Kidney (tissue), 14 donors: ENCODE results near the gene TMCO4. TPM values are rescaled to one million over a fixed set of nuclear protein-coding genes. Genes with fewer than 3 reads are reported as not detected.

Source experiments
- DNase-seq, 5 donors: peaks; one replicate each; pipeline ENCODE4 v3.0.0-alpha.2; 2013 to 2020
- FAIRE-seq: peaks from 2 replicates; lab custom pipeline; 2012; peaks lifted over from hg19 to GRCh38; lab: Jason Lieb, UNC
- H3K27ac ChIP-seq, 2 donors: one replicate each; pipeline ENCODE4 v1.7.0; 2013; ENCODE audit warnings: low read depth in 2 of 2, low read length in 2 of 2, inconsistent platforms in 1 of 2
- H3K27me3 ChIP-seq: one replicate; pipeline ENCODE4 v1.7.1; 2013; ENCODE audit warnings: low read length, inconsistent platforms; ENCODE audit not compliant: control insufficient read depth, insufficient read depth
- H3K36me3 ChIP-seq, 3 donors: one replicate each; pipeline versions ENCODE4 v1.7.0 to v1.7.1; 2013; ENCODE audit warnings: low read length in 3 of 3, control low read depth in 1 of 3, inconsistent platforms in 1 of 3; ENCODE audit not compliant: insufficient read depth in 3 of 3, control insufficient read depth in 2 of 3
- H3K4me1 ChIP-seq, 3 donors: one replicate each; pipeline versions ENCODE4 v1.7.0 to v1.7.1; 2013; ENCODE audit warnings: low read length in 3 of 3, inconsistent platforms in 1 of 3, low read depth in 1 of 3; ENCODE audit not compliant: control insufficient read depth in 2 of 3, insufficient read depth in 2 of 3
- H3K4me3 ChIP-seq, 3 donors: one replicate each; pipeline versions ENCODE4 v1.7.0 to v1.8.1; 2013; ENCODE audit warnings: low read length in 3 of 3, control low read depth in 1 of 3, inconsistent platforms in 1 of 3
- H3K9ac ChIP-seq, 3 donors: one replicate each; pipeline versions ENCODE4 v1.7.0 to v1.7.1; 2013; ENCODE audit warnings: low read length in 3 of 3, control low read depth in 1 of 3, inconsistent platforms in 1 of 3
- H3K9me3 ChIP-seq, 3 donors: one replicate each; pipeline versions ENCODE4 v1.7.0 to v1.7.1; 2013; ENCODE audit warnings: low read length in 3 of 3, control low read depth in 1 of 3, inconsistent platforms in 1 of 3; ENCODE audit not compliant: control insufficient read depth in 2 of 3, insufficient read depth in 1 of 3
- intact Hi-C: fragments of 100-400 bp; cut with DNase I; formaldehyde crosslinking; loops from one replicate; pipeline ENCODE4 v1.11.1; 2022
- polyA plus RNA-seq: library from polyadenylated mRNA; stranded (reverse); fragments of 350-450 nt; fragmentation: Illumina TruSeq; extraction: RNeasy Lipid Tissue Mini Kit (QIAGEN cat#74804); gene quantifications from one replicate; pipeline ENCODE4 v1.2.3, GENCODE V29; 2014; ENCODE audit warnings: low read depth, low replicate concordance; ENCODE audit not compliant: insufficient read depth
- total RNA-seq: library from RNA; stranded (reverse); fragmentation: NEBNext Ultra II Directional; extraction: Animal tissue kit (Norgen Biotek cat#: 25700); gene quantifications from one replicate; pipeline ENCODE4 v1.2.1, GENCODE V29; 2021
- TF ChIP-seq, protein P1 (sequence below): IDR thresholded peaks from 3 replicates; pipeline ENCODE4 v1.5.1; 2012; ENCODE audit warnings: mild to moderate bottlenecking, moderate library complexity, borderline replicate concordance; ENCODE audit not compliant: insufficient read depth; ENCODE audit errors: extremely low read depth
- donor health status: control.
- donor health status: control.
- donor health status: control.
- donor health status: control.
- donor health status: control.
- donor health status: DM: yes; HTN: yes; CAD: no.
- donor health status: Normal renal cell carcinoma (clear cell type).

TMCO4 gene
- total and polyA plus RNA-seq, 2 donors from 2014 or later, result 35.0 to 36.5 TPM

DNA sequence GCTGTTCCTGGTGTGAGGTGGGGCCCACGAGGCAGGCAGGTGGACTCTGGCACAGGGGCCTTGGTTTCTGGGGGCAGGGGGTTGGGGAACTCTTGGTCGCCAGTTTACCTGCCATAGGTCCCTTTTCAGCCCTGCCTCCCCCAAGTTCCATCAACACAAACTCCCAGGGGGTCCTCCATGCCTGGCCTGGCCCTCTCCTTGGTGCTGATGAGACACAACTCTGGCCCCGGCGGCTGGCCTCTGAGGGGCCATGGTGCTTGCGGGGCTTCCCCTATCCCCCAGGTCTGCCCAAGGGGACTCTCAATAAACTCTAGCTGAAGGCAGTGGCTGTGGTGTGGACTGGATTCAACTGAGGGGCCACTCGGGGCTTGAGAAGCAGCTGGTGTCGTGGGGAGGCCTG, 119.1 kb downstream of the TMCO4 start:
- DNase-seq, result no peak
- no peaks in the 10 kb centered on the region for H3K36me3 ChIP-seq
- intact Hi-C loops, result no loop called here
- H3K9ac ChIP-seq, result no peak overlapping the region
- H3K4me3 ChIP-seq, result no peak overlapping the region
- no peak overlapping the region for H3K27ac ChIP-seq
- TF ChIP-seq, protein P1, sequence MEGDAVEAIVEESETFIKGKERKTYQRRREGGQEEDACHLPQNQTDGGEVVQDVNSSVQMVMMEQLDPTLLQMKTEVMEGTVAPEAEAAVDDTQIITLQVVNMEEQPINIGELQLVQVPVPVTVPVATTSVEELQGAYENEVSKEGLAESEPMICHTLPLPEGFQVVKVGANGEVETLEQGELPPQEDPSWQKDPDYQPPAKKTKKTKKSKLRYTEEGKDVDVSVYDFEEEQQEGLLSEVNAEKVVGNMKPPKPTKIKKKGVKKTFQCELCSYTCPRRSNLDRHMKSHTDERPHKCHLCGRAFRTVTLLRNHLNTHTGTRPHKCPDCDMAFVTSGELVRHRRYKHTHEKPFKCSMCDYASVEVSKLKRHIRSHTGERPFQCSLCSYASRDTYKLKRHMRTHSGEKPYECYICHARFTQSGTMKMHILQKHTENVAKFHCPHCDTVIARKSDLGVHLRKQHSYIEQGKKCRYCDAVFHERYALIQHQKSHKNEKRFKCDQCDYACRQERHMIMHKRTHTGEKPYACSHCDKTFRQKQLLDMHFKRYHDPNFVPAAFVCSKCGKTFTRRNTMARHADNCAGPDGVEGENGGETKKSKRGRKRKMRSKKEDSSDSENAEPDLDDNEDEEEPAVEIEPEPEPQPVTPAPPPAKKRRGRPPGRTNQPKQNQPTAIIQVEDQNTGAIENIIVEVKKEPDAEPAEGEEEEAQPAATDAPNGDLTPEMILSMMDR, result no peak
- no peaks in the 10 kb centered on the region for H3K4me1 ChIP-seq
- H3K27me3 ChIP-seq, result no peaks in the 10 kb centered on the region
- H3K9me3 ChIP-seq, result no peaks in the 10 kb centered on the region
- no peak for FAIRE-seq

DNA sequence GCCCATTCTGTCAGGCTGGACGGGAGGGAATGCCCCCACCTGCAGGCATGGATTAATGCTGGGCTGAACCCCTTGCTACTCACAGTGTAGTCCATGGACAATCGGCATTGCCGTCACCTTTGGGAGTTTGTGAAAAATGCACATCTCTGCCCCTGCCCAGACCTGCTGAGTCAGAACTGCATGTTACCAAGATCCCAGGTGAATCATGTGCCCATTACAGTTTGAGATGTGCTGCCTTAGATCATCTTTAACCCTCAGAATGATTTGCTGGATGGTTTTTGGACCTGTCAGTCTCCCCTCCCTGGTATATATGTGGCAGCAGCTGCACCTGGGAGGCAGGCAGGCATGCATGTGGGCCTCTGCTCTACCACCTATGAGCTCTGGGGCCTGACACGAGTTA, 120.0 kb downstream of the TMCO4 start:
- DNase-seq (no peak), FAIRE-seq (no peak)
- TF ChIP-seq, protein P1, result no peak
- H3K4me1 ChIP-seq, result no peaks in the 10 kb centered on the region
- H3K9me3 ChIP-seq, result no peaks in the 10 kb centered on the region
- H3K27me3 ChIP-seq, result no peaks in the 10 kb centered on the region
- no peaks in the 10 kb centered on the region for H3K36me3 ChIP-seq
- H3K4me3 ChIP-seq, result no peak overlapping the region
- intact Hi-C loops, result no loop called here
- no peak overlapping the region for H3K9ac ChIP-seq
- no peak overlapping the region for H3K27ac ChIP-seq

DNA sequence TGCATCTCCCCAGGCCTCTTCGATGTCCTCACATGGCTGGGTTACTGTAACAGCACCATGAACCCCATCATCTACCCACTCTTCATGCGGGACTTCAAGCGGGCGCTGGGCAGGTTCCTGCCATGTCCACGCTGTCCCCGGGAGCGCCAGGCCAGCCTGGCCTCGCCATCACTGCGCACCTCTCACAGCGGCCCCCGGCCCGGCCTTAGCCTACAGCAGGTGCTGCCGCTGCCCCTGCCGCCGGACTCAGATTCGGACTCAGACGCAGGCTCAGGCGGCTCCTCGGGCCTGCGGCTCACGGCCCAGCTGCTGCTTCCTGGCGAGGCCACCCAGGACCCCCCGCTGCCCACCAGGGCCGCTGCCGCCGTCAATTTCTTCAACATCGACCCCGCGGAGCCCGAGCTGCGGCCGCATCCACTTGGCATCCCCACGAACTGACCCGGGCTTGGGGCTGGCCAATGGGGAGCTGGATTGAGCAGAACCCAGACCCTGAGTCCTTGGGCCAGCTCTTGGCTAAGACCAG, 120.7 kb downstream of the TMCO4 start:
- no peaks in the 10 kb centered on the region for H3K9me3 ChIP-seq
- TF ChIP-seq, protein P1, result no peak

DNA sequence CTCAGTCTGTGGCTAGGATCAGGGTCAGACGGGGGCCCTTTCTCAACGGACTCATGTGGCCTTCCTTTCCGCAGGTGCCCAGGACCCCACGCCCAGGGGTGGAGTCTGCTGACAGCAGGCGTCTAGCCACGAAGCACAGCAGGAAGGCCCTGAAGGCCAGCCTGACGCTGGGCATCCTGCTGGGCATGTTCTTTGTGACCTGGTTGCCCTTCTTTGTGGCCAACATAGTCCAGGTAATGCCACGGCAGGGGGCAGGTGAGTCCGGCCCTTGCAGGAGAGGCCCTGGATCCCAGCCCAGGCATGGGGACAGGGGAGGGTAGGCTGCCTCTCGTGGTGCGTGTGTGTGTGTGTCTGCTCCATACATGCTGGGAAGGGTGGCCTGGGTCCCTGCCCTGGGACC, 121.2 kb downstream of the TMCO4 start:
- Histone ChIP-seq H3K9me3 (no peaks in the 10 kb centered on the region), H3K27ac (no peak overlapping the region), H3K27me3 (no peaks in the 10 kb centered on the region), H3K4me3 (no peak overlapping the region), H3K36me3 (no peaks in the 10 kb centered on the region), H3K9ac (no peak overlapping the region), H3K4me1 (no peaks in the 10 kb centered on the region)
- intact Hi-C loops, result no loop called here
- FAIRE-seq, result no peak
- TF ChIP-seq, protein P1, result no peak
- no peak for DNase-seq

More for the DNA sequence above, 120.7 kb downstream of the TMCO4 start:
- Histone ChIP-seq H3K4me1 (no peaks in the 10 kb centered on the region), H3K27ac (no peak overlapping the region), H3K36me3 (no peaks in the 10 kb centered on the region), H3K9ac (no peak overlapping the region), H3K4me3 (no peak overlapping the region), H3K27me3 (no peaks in the 10 kb centered on the region)
- DNase-seq (no peak), FAIRE-seq (no peak)
- intact Hi-C loops, result no loop called here
